HG02852 (cell line): Measurements from ENCODE around the gene LARP7.
A peak's percentile ranks its signal among the peaks of the same experiment; 100 is the strongest.
"Not testable (repeated sequence)": the region's sequence is repeated elsewhere in the genome, so short reads cannot be mapped to it uniquely, and the experiment has no call there.

Experiments
- ATAC-seq: cut with Tn5 transposase; IDR thresholded peaks from one replicate; pipeline ENCODE4 v1.9.1; 2021; ENCODE audit warnings: mild to moderate bottlenecking, moderate library complexity; ENCODE audit not compliant: unreplicated experiment

The LARP7 gene

GRCh38 chr4:112649055-112649408 is 12.1 kb downstream of the LARP7 start:
- ATAC-seq: no peak

- no peak for ATAC-seq
Observed at GRCh38 chr4:112650332-112650731, 13.4 kb downstream of the LARP7 start.

DNA sequence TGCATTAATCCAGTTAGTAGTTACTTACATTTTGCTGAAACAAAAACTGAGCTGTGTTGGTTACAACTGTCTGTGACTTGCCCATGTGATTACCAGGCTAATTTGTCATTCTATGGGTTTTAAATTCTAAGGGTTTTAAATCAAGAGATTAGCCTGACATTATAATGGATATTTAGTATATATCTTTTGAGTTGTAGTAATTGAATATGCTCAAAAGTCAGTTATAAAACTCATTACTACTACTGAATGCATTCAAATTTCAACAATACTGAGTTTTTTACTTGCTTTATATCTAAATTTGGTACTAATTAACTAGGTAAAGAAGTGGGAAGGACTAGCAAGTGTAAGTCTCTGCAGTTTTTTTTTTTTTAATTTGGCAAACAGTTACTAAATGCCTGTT is 14.7 kb downstream of the LARP7 start:
- no peak for ATAC-seq

DNA sequence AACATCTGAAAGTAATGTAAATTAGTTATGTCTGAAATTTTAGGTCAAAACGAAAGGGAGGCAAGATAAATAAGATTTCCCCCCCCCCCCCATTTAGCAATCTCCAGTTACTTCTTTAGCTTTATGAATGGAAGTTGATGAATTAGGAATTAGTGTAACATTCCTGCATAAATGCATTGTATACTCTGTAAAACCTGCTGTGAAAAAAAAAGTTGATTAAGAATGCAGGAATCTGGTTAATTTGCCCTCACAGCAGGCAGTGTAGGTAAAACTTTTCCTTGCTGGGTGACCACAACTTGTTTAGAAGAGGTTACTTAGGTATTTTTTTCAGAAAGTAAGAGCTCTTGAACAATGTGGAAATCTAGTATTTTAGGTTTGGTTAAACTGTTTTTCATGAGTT is 15.3 kb downstream of the LARP7 start:
- no peak for ATAC-seq

GRCh38 chr4:112655270-112655669 is 18.3 kb downstream of the LARP7 start:
- ATAC-seq: no peak

- ATAC-seq: not testable (repeated sequence)
Observed at GRCh38 chr4:112656115-112656514, 19.2 kb downstream of the LARP7 start.

GRCh38 chr4:112664611-112665010 is 27.7 kb downstream of the LARP7 start:
- ATAC-seq: no peak

GRCh38 chr4:112668131-112668530 is 31.2 kb downstream of the LARP7 start:
- ATAC-seq: no peak

DNA sequence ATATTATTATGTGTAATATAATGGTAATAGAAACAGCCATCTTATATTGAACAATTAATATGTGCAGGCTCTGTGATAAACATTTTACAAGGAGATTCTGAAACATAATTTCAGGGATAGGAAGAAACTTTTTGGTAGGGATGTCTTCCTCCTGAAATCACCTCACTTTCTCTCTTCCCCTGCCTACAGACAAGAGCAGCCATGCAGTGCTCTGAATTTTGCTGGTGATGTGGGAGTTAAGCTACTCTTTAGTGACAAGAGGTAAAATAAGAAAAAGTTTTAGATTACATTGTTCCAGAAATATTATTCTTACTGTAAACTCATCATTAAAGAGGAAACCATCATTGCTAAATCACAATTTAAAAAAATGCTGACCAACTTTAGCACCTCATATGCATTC is 36.1 kb downstream of the LARP7 start:
- no peak for ATAC-seq

GRCh38 chr4:112673686-112674085 is 36.7 kb downstream of the LARP7 start:
- ATAC-seq: no peak

GRCh38 chr4:112674376-112674775 is 37.4 kb downstream of the LARP7 start:
- ATAC-seq: no peak

DNA sequence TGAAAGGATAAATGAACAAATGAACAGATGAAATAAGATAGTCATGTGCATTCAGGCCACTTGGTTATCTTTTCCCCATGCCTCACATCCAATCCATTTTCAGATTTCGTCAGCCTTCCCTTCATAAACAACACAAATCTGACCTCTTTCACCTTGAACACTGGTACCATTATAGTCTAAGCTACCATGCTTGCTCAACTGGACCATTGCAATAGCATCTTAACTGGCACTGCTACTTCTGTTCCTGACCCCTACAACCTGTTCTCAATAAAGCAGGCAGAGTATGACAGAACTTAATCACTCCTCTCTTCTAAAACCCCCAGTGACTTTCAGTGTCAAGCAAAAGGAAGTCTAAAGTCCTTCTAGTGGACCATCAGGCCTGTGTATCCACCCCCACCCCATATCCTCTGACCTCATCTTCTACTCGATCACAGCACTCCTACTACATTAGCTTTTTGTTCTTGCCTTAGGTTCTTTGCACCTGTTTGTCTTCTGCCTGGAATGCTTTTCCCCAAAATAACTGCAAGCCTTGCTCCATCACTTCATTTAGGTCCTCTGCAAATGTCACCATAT is 40.7 kb downstream of the LARP7 start:
- no peak for ATAC-seq

DNA sequence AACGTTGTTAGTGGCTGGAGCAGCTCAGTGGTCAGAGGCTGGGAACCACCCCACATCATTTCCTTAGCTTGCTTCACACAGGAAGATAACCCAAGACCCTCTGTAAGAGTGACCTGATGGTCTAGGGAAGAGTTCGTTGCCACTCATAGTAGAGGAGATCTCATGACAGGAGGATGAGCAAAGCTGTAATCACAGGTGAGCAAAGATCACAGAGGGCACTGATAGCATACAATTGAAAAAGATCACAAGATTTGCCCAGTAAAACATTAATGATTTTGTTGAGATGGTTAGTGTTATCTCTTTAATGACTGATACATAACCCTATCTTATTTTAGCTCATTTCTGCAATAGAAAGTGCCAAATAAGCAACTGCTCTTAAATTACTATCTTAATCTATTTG is 44.1 kb downstream of the LARP7 start:
- no peak for ATAC-seq

DNA sequence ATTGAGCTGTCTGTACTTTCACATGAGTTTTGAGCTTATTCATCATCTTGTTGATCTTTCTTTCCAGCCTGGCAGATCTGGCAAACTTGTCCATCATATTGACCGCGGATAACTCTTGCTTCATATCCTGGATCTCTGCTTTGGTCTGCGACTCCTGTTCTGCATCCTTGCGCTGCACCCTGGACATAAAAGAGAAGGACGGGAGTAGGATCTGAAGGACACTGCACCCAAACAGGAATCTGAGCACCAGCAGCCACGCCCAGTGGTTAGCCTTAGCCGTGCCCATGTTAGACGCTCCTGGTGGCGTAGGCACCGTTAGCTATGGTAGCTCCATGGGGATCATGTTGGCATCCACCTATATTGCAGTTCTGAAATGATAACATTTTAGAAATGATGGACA is 56.6 kb downstream of the LARP7 start:
- ATAC-seq: no peak

DNA sequence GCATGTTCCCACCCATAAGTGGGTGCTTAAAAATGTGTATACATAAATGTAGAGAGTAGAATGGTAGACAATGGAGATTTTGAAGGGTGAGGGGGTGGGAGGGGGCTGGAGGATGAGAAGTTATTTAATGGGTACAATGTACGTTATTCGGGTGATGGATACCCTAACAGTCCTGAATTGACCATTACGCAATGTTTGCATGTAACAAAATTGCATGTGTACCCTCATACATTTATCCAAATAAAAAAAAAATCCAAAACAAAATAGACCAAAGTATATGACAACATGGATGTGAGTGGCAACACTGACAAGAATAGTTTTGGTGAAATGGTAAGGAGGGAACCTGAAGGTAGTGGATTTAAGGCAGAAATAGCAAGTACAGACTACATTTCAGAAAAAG is 63.7 kb downstream of the LARP7 start:
- ATAC-seq: no peak

GRCh38 chr4:112702892-112703291 is 65.9 kb downstream of the LARP7 start:
- ATAC-seq: no peak

DNA sequence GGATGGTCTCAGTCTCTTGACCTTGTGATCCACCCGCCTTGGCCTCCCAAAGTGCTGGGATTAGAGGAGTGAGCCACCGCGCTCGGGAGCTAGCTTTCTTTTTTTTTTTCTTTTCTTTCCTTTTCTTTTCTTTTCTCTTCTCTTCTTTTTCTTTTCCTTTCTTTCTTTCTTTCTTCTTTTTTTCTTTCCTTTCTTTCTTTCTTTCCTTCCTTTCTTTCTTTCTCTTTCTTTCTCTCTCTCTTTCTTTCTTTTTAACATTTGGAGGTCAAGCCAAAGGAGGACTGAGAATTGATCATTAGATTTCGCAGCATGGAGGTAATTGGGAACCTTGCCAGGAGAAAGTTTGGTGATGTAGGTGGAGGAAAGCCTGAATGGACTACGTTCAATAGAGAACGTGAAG is 67.4 kb downstream of the LARP7 start:
- no peak for ATAC-seq

- peak; percentile 15 for ATAC-seq
Observed at GRCh38 chr4:112704991-112705845, 68.3 kb downstream of the LARP7 start.

DNA sequence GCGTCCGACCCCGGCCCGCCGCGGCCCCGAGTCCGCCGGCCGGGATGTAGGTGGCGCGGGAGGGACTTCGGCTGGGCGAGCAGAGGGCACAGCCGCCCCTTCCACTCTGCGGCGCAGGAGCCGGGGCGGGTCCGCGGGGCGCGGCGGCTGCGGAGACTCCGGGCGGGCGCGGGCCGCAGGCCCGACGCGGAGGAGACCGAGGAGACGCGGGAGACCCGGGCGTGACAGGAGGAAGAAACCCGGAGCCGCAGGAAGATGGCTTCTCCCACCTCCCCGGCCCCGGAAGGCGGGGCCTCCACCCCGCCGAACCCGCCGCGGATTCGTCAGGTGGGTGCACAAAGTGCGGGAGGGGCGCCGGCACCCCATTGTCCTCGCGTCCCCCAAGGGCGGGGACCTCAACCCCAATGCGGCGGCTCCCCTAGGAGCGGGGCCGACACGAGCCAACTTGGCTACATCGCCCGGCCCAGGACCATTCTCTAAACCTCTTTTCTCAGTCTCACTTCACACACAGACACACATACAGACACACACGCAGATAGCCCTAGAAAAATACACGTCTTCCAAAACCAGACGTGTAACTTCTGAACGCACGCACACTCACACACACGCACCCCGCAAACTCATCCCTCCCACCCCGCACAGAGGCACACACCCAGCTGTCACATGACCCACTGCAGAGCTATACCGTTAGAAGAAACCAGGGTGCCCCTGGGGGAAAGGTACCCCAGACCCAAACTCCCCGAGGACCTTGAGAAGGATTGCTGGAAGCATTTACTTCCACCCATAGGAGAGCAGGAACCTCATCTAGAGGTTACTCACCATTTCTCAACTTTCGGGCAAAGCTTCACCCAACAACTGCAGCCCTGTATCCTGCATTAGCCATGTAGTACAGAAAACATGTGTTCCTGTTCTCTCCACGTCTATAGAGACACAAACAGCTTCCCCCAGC is 69.2 kb downstream of the LARP7 start:
- peak; percentile 55 for ATAC-seq

DNA sequence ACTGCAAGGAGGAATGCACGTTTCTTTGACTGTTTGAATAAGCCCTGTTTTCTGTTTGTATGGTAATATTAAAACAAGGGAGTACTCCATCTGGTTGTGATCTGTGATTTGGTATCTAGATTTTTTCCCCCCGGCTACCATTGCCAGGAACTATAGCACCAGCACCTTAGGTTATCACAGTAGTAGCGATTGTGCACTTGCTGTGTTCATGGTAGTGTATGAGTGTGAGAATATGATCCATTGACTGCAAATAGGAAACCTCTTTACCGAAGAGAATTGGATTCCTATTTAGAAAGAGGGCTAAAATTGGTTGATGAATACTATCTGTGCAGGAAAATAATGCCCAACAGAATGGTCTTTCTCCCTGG is 69.9 kb downstream of the LARP7 start:
- ATAC-seq: no peak
